GM13977 (cell line): Measurements from ENCODE around the gene SNCB.

ENCODE experiments used
- DNase-seq: peaks from one replicate; pipeline ENCODE4 v3.0.0; 2012; ENCODE audit warnings: low spot score
- in situ Hi-C: fragments of 300-500 bp; cut with MboI; formaldehyde crosslinking; loops from one replicate; pipeline ENCODE4 v1.12.0; 2022; ENCODE audit warnings: low sequenced_read_pairs, low pct_unique_long_range_greater_than_20kb, mixed read lengths, inconsistent platforms; ENCODE audit not compliant: unreplicated experiment
- TF ChIP-seq, protein P1 (sequence below): IDR thresholded peaks from 2 replicates; pipeline ENCODE4 v1.5.1; 2012; ENCODE audit warnings: mild to moderate bottlenecking, control low read depth; ENCODE audit not compliant: insufficient read depth; ENCODE audit errors: extremely low read depth, missing control alignments

The SNCB gene

DNA sequence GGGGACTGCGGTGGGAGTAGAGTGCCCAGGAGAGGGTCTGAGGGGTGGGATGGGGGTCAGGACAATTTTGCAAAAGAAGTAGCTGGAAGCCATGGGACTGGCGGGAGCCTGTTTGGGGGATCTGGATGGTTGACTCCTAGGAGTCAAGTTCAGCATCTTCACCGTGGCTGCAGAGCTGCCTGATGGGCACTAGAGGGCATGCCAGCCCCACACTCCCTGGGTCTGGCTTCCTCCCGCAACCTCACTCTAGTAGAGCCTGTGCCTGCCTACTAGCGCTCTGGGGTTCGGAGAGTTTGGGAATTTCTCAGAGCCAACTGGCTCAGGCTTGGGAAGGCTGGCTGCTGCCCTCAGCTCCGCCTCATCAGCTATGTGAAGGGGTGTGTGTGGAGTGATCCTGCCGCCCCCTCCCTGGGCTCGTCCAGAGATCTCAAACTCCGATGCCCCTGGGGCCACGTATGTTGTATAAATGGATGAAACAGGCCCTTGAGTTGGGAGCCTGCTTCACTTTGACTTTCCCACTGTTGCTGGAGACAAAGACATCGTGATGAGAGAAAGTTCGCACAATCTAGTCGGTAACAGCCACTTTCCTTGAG lies 27.8 kb upstream of the SNCB start:
- peak; percentile 80 for DNase-seq
- in situ Hi-C loops = loop anchor here (25.0 kb wide), 1 partner anchor 454 kb away; no protein-coding TSS in a partner anchor
- TF ChIP-seq, protein P1, sequence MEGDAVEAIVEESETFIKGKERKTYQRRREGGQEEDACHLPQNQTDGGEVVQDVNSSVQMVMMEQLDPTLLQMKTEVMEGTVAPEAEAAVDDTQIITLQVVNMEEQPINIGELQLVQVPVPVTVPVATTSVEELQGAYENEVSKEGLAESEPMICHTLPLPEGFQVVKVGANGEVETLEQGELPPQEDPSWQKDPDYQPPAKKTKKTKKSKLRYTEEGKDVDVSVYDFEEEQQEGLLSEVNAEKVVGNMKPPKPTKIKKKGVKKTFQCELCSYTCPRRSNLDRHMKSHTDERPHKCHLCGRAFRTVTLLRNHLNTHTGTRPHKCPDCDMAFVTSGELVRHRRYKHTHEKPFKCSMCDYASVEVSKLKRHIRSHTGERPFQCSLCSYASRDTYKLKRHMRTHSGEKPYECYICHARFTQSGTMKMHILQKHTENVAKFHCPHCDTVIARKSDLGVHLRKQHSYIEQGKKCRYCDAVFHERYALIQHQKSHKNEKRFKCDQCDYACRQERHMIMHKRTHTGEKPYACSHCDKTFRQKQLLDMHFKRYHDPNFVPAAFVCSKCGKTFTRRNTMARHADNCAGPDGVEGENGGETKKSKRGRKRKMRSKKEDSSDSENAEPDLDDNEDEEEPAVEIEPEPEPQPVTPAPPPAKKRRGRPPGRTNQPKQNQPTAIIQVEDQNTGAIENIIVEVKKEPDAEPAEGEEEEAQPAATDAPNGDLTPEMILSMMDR = peak; percentile 94

GRCh38 chr5:176656467-176656990 lies 26.2 kb upstream of the SNCB start:
- no peak for DNase-seq
- TF ChIP-seq, protein P1 = no peak
- in situ Hi-C loops = loop anchor here (25.0 kb wide), 1 partner anchor 456 kb away; no protein-coding TSS in a partner anchor

GRCh38 chr5:176654856-176655255 lies 24.5 kb upstream of the SNCB start:
- TF ChIP-seq, protein P1 = no peak
- in situ Hi-C loops = loop anchor here (25.0 kb wide), 1 partner anchor 457 kb away; no protein-coding TSS in a partner anchor
- no peak for DNase-seq

- no peak for DNase-seq
- TF ChIP-seq, protein P1 = no peak
- in situ Hi-C loops = loop anchor here (25.0 kb wide), 1 partner anchor 459 kb away; no protein-coding TSS in a partner anchor
Measured at GRCh38 chr5:176653401-176654385, 23.4 kb upstream of the SNCB start.

- in situ Hi-C loops = loop anchor here (25.0 kb wide), 1 partner anchor 460 kb away; no protein-coding TSS in a partner anchor
- TF ChIP-seq, protein P1 = no peak
- DNase-seq = no peak
Measured at GRCh38 chr5:176652136-176652535, 21.8 kb upstream of the SNCB start.

DNA sequence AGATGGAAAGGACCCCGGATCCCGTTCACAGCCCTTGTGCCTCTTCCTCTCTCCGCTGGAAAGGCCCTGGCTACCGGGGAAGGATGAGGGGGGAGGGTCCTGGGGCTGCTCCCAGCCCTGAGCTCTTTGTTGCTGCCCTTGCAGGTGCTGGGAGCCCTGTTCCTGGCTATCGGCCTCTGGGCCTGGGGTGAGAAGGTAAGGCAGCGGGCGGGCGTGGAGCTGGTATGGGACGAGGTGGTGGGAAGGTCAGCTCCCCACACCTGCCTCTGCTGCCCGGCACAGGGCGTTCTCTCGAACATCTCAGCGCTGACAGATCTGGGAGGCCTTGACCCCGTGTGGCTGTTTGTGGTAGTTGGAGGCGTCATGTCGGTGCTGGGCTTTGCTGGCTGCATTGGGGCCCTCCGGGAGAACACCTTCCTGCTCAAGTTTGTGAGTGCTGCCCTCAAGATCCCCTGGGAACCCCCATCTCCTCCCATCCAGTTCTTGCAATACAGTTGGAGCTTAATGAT lies 21.2 kb upstream of the SNCB start:
- DNase-seq = no peak
- in situ Hi-C loops = loop anchor here (25.0 kb wide), 1 partner anchor 461 kb away; no protein-coding TSS in a partner anchor
- TF ChIP-seq, protein P1 = no peak
